ENCODE data around the gene OR10D3.

Gene OR10D3

DNA sequence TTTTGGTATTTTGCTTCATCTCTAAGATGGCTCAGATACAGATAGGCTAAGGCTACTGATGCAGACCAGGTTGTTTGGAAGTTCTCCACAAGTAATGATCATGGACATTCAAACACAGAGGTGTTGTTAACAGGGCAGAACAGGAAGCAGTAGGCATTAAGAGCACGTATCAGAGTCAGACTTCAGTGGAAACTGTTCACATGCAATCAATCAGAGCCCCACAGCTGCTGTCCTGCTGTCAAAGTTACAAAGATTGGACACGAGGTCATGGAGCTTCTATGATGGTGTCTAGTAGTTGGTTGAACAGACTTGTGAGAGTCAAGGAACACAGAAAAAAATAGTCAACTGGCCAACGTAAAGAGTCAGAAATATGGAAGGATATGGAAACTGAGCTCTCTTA lies 19.8 kb downstream of the OR10D3 start:
- TF ChIP-seq, protein P1, sequence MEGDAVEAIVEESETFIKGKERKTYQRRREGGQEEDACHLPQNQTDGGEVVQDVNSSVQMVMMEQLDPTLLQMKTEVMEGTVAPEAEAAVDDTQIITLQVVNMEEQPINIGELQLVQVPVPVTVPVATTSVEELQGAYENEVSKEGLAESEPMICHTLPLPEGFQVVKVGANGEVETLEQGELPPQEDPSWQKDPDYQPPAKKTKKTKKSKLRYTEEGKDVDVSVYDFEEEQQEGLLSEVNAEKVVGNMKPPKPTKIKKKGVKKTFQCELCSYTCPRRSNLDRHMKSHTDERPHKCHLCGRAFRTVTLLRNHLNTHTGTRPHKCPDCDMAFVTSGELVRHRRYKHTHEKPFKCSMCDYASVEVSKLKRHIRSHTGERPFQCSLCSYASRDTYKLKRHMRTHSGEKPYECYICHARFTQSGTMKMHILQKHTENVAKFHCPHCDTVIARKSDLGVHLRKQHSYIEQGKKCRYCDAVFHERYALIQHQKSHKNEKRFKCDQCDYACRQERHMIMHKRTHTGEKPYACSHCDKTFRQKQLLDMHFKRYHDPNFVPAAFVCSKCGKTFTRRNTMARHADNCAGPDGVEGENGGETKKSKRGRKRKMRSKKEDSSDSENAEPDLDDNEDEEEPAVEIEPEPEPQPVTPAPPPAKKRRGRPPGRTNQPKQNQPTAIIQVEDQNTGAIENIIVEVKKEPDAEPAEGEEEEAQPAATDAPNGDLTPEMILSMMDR (IDR thresholded peaks at IDR 0.05; ENCODE audit: control insufficient read depth, insufficient read depth, low read depth, low read length, missing control alignments) = no peak
- no peak overlapping the region for H3K4me3 ChIP-seq (ENCODE audit: control insufficient read depth, low read depth, low read length)
- DNase-seq (ENCODE audit: low read depth) = no peak

DNA sequence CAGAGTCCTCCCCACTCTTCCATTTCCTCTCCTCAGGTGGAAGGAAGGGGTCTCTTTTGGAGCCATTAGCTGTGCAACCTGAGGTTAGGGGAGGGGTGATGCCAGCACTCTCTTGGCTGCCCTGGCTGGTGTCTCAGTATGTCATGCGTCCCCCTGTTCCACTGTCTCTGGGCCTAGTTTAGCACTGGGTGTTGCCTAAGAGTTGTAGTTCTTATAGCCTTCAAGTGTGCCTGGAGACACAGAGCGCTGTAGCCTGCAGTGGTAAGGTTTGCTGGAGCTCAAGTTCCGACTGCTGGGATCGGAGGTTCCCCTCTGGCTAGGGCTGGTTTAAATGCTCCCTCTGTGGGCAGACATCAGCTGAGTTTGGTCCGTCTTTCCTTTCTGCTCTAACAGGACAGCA lies 20.9 kb downstream of the OR10D3 start:
- no peak overlapping the region for H3K4me3 ChIP-seq (ENCODE audit: control insufficient read depth, low read depth, low read length)
- TF ChIP-seq, protein P1 (IDR thresholded peaks at IDR 0.05; ENCODE audit: control insufficient read depth, insufficient read depth, low read depth, low read length, missing control alignments) = no peak
- no peak for DNase-seq (ENCODE audit: low read depth)

DNA sequence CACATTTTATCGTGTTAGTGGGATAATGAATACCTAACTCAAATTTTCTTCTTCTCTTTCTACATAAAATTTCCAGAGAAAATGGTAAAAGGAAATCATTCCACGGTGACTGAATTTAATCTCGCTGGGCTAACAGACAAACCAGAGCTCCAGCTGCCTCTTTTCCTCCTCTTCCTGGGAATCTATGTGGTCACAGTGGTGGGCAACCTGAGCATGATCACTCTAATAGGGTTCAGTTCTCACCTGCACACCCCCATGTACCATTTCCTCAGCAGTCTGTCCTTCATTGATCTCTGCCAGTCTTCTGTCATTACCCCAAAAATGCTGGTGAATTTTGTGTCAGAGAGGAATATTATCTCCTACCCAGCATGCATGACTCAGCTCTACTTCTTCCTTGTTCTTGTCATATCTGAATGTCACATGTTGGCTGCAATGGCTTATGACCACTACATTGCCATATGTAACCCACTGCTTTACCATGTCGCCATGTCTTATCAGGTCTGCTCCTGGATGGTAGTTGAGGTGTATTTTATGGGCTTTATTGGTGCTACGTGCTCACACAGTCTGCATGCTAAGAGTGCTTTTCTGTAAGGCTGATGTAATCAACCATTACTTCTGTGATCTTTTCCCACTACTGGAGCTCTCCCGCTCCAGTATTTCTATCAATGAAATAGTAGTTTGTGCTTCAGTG lies 24.1 kb downstream of the OR10D3 start:
- no peak overlapping the region for H3K4me3 ChIP-seq (ENCODE audit: control insufficient read depth, low read depth, low read length)
- TF ChIP-seq, protein P1 (IDR thresholded peaks at IDR 0.05; ENCODE audit: control insufficient read depth, insufficient read depth, low read depth, low read length, missing control alignments) = no peak
- DNase-seq (ENCODE audit: low read depth) = no peak

DNA sequence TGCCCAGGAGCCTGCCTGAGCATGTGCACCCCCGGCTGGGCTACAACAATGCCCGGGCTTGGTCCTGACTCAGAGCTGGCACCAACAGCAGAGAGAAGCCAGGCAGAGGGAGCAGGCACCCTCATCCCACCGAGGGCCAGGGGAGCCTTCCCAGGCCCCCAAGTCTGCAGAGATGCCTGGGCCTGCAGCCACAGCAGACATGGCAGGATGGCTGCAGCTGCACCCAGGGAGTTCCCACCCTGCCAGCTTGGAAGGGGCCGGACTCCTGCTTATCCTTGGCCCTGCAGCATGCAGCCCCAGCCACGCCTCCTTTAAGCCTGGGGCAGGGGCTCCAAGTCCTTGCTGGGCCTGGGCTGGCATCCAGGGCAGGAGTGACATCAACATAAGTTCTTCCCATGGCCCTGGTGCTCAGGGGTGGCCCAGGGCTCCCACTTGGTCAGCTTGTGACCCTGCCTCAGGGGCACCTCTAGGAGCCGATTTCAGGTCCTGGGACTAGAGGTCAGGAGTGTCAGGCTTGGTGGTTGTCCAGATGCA lies 26.7 kb downstream of the OR10D3 start:
- no peak overlapping the region for H3K4me3 ChIP-seq (ENCODE audit: control insufficient read depth, low read depth, low read length)
- TF ChIP-seq, protein P1 (IDR thresholded peaks at IDR 0.05; ENCODE audit: control insufficient read depth, insufficient read depth, low read depth, low read length, missing control alignments) = no peak
- DNase-seq (ENCODE audit: low read depth) = no peak

DNA sequence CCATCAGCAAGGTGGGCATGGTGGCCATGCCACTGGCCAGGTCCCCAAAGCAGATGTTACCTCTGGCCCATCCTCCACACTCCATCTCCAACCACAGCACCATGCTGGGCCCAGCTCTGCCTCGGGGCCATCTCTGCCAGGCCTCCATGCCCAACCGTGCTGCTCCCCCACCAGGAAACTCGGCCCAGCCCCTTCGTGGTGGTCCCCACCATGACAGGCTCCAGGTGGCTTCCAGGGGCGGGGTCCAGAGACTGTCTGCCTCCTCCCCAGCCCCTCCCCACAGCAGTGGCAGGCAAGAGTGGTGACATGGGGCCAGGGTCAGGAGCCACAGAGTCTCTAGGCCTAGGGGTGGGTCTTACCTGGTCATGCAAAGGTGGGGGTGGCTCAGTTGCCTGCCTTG lies 27.3 kb downstream of the OR10D3 start:
- TF ChIP-seq, protein P1 (IDR thresholded peaks at IDR 0.05; ENCODE audit: control insufficient read depth, insufficient read depth, low read depth, low read length, missing control alignments) = no peak
- no peak for DNase-seq (ENCODE audit: low read depth)
- H3K4me3 ChIP-seq (ENCODE audit: control insufficient read depth, low read depth, low read length) = no peak overlapping the region

DNA sequence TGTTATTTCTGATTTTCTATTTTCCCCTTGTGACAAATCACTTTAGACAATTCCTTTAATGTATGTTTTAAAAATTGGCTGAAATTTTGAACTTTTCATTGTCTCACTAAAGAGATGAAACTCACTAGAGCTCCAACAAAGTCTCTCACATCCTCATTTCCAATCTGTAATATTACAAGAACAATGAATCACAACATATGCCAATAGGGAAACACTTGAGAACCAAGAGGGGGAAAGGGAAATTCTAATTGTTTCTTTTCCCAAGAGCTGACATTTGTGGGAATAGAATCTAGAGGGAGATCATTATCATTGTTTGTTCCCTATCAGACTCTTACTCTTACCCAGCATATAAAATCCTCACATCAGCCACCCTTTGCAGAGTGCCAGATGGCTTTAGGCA lies 28.2 kb downstream of the OR10D3 start:
- no peak for DNase-seq (ENCODE audit: low read depth)
- no peak overlapping the region for H3K4me3 ChIP-seq (ENCODE audit: control insufficient read depth, low read depth, low read length)
- TF ChIP-seq, protein P1 (IDR thresholded peaks at IDR 0.05; ENCODE audit: control insufficient read depth, insufficient read depth, low read depth, low read length, missing control alignments) = no peak
